GM23248 (cell line): Measurements from ENCODE around the gene HOXA5. TPM values are rescaled to one million over a fixed set of nuclear protein-coding genes. Genes with fewer than 3 reads are reported as not detected.

Source experiments
- DNase-seq: peaks from one replicate; pipeline ENCODE4 v3.0.0-alpha.2; 2015
- H2AFZ ChIP-seq: fragments of 200-600 bp; sonication (generic); 2 replicates; pipeline ENCODE4 v1.6.1; 2016; ENCODE audit warnings: antibody characterized with exemption
- H3F3A ChIP-seq: fragments of 200-600 bp; sonication (generic); 2 replicates; pipeline ENCODE4 v1.6.1; 2016; ENCODE audit warnings: mild to moderate bottlenecking, antibody characterized with exemption, mixed run types; ENCODE audit not compliant: insufficient read depth
- H3K27ac ChIP-seq: fragments of 200-600 bp; sonication (generic); 2 replicates; pipeline ENCODE4 v1.5.1; 2016; ENCODE audit warnings: mild to moderate bottlenecking
- H3K27me3 ChIP-seq: fragments of 200-600 bp; sonication (generic); replicated peaks from 2 replicates; pipeline ENCODE4 v1.6.1; 2016; ENCODE audit warnings: mild to moderate bottlenecking; ENCODE audit not compliant: insufficient read depth
- H3K36me3 ChIP-seq: fragments of 200-600 bp; sonication (generic); 2 replicates; pipeline ENCODE4 v1.6.1; 2016; ENCODE audit warnings: low read depth, mild to moderate bottlenecking
- H3K4me1 ChIP-seq: fragments of 200-600 bp; sonication (generic); 2 replicates; pipeline ENCODE4 v1.6.1; 2016; ENCODE audit warnings: mild to moderate bottlenecking; ENCODE audit not compliant: insufficient read depth
- H3K4me2 ChIP-seq: fragments of 200-600 bp; sonication (generic); one replicate; pipeline ENCODE4 v1.6.1; 2016; ENCODE audit warnings: mild to moderate bottlenecking; ENCODE audit not compliant: unreplicated experiment
- H3K4me3 ChIP-seq: fragments of 200-600 bp; sonication (generic); 2 replicates; pipeline ENCODE4 v1.5.1; 2016; ENCODE audit warnings: mild to moderate bottlenecking
- H3K79me2 ChIP-seq: fragments of 200-600 bp; sonication (generic); 2 replicates; pipeline ENCODE4 v1.6.1; 2016; ENCODE audit warnings: mild to moderate bottlenecking; ENCODE audit not compliant: insufficient read depth
- H3K9ac ChIP-seq: fragments of 200-600 bp; sonication (generic); 2 replicates; pipeline ENCODE4 v1.6.1; 2016; ENCODE audit warnings: mild to moderate bottlenecking
- H3K9me2 ChIP-seq: fragments of 200-600 bp; sonication (generic); 2 replicates; pipeline ENCODE4 v1.6.1; 2016; ENCODE audit warnings: mixed run types, mild to moderate bottlenecking, moderate library complexity; ENCODE audit not compliant: insufficient read depth
- H3K9me3 ChIP-seq: fragments of 200-600 bp; sonication (generic); one replicate; pipeline ENCODE4 v1.6.1; 2017; ENCODE audit warnings: low read depth
- H4K20me1 ChIP-seq: fragments of 200-600 bp; sonication (generic); 2 replicates; pipeline ENCODE4 v1.6.0; 2016; ENCODE audit not compliant: insufficient read depth
- EZH2 ChIP-seq: fragments of 200-600 bp; sonication (generic); IDR thresholded peaks from 2 replicates; pipeline ENCODE4 v1.6.1; 2018; ENCODE audit warnings: antibody characterized with exemption, mild to moderate bottlenecking; ENCODE audit not compliant: insufficient read depth, poor library complexity, severe bottlenecking
- EZH2phosphoT487 ChIP-seq: fragments of 200-600 bp; sonication (generic); IDR thresholded peaks from 2 replicates; pipeline ENCODE4 v1.6.1; 2018; ENCODE audit warnings: antibody characterized with exemption, moderate library complexity, mild to moderate bottlenecking, low read depth; ENCODE audit not compliant: insufficient read depth
- WGBS, 2 experiments: methylation state at CpG; one replicate each; pipeline ENCODE4 v1.1.6; 2015 to 2017; ENCODE audit warnings: low lambda C conversion rate in 2 of 2, low coverage in 1 of 2; ENCODE audit errors: missing lambda C conversion rate in 2 of 2; 5-methylcytosine and 5-hydroxymethylcytosine counted together
- in situ Hi-C: fragments of 300-500 bp; cut with MboI; formaldehyde crosslinking; loops from 2 replicates; pipeline ENCODE4 v1.15.0; 2020
- polyA plus RNA-seq: library from polyadenylated mRNA; unstranded; fragments of >200 nt; fragmentation: Nextera tagmentation; extraction: Ambion mirVana; gene quantifications from 2 replicates; pipeline ENCODE4 v1.2.1, GENCODE V29; 2016
- total RNA-seq: library from RNA; depleted of rRNA; stranded (reverse); fragments of >200 nt; shearing (Covaris generic); gene quantifications from 2 replicates; pipeline ENCODE4 v1.2.3, GENCODE V29; 2014; rRNA removed

Gene HOXA5
- total RNA-seq (0.25 and 4.0 TPM in 2 replicates), polyA plus RNA-seq (1.3 and 1.9 TPM in 2 replicates)

DNA sequence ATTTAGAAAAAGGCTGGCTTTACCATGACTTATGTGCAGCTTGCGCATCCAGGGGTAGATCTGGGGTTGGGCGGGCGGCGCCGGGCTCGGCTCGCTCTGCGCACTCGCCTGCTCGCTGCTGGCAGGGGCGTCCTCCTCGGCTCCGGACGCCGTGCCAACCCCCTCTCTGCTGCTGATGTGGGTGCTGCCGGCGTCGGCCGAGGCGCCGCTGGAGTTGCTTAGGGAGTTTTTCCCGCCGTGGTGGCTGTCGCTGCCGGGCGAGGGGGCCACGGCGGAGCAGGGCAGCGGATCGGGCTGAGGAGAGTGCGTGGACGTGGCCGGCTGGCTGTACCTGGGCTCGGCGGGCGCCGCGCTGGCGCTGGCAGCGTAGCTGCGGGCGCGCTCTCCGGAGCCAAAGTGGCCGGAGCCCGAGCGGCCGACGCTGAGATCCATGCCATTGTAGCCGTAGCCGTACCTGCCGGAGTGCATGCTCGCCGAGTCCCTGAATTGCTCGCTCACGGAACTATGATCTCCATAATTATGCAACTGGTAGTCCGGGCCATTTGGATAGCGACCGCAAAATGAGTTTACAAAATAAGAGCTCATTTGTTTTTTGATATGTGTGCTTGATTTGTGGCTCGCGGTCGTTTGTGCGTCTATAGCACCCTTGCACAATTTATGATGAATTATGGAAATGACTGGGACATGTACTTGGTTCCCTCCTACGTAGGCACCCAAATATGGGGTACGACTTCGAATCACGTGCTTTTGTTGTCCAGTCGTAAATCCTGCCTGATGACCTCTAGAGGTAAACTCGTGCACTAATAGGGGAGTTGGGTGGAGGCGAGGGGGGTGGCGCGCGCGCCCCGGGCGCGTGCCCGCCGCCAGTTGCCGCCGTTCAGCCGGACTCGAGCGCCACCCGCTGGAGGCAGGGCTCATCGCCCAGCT lies at the start of gene HOXA5:
Gene HOXA5 (minus strand): TSS at position 659 of the 927 bp plus-strand sequence. CDS start 74 bp downstream, at position 585.
- H4K20me1 ChIP-seq = no peaks in the 10 kb centered on the region
- whole genome bisulfite sequencing, 2 experiments = 90 to 93% methylated on average over 66 to 86 of the region's 86 CpGs
- no peak within 1 kb of the TSS for H3K9ac ChIP-seq
- peaks cover 7% of the 10 kb centered on the region; the same call in 1 of the 2 replicates for H3K4me1 ChIP-seq
- no peaks in the 10 kb centered on the region for H3K9me3 ChIP-seq
- DNase-seq = no peak
- TF ChIP-seq EZH2phosphoT487 (no peak), EZH2 (no peak)
- no peak within 1 kb of the TSS for H3K27ac ChIP-seq
- H3F3A ChIP-seq = no peaks in the 10 kb centered on the region
- H3K9me2 ChIP-seq = no peaks in the 10 kb centered on the region
- in situ Hi-C loops = no loop called here
- H3K27me3 ChIP-seq = no peaks in the 10 kb centered on the region
- no peak within 1 kb of the TSS for H3K4me2 ChIP-seq
- peaks cover 21% of the 10 kb centered on the region; the same call in 1 of the 2 replicates for H3K36me3 ChIP-seq
- no peak within 1 kb of the TSS for H3K4me3 ChIP-seq
- no peak within 1 kb of the TSS for H2AFZ ChIP-seq
- peaks cover 66% of the 10 kb centered on the region for H3K79me2 ChIP-seq

DNA sequence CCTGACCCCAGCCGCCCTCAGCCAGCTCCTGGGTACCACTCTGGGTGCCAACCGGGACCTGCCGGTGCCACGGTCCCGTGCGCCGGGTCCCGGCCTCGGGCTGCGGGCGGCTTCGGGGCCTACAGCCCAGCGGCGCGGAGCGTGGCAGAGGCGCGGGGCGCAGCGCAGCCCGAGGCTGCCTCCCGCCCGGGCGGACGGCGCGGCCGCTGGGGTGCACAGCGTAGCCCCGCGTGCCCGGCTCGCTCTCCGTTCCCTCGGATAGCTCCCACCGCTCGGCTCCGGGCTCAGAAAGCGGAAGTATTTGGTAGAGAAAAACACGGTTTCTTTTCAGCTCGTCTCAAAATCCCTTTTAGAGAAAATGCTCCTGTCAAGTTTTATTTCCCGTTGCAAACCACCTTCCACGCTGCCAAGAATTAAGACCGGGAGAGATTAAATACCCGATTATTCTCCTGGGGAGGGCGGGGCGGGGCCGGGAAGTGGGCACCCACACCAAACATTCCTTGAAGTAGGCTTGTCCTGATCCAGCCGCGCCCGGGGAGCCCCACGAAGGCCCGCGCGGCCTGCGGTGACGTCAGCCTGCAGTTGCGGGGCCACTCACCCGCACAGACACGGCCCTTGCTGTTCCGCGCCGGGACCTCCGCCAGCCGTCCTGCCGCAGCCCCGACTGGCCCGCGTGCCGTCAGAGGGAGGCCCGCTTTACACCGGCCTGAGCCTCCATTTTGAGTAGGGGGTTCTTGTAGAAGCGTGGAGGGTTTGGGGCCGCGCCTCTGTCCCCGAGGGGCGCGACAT lies 49.3 kb upstream of the HOXA5 start:
- no peak overlapping the region for H3K27ac ChIP-seq
- peak overlapping the region; percentile 83 for H3K4me2 ChIP-seq
- TF ChIP-seq EZH2phosphoT487 (no peak), EZH2 (no peak)
- H3K79me2 ChIP-seq = no peaks in the 10 kb centered on the region
- H3K9me3 ChIP-seq = no peaks in the 10 kb centered on the region
- H3K36me3 ChIP-seq = no peaks in the 10 kb centered on the region
- peak; percentile 66 for DNase-seq
- H2AFZ ChIP-seq = peak overlapping the region; percentile 84
- WGBS, 2 experiments = 14 to 18% methylated on average over 63 to 65 of the region's 78 CpGs
- H3K9me2 ChIP-seq = no peaks in the 10 kb centered on the region
- H3K4me3 ChIP-seq = peak overlapping the region; percentile 74
- H3K9ac ChIP-seq = peak overlapping the region; percentile 74
- no peaks in the 10 kb centered on the region for H3K4me1 ChIP-seq
- no peaks in the 10 kb centered on the region for H4K20me1 ChIP-seq
- 0 out of 2 replicates have a peak, but pooled peaks cover 5% of the 10 kb centered on the region for H3K27me3 ChIP-seq
- H3F3A ChIP-seq = peaks cover 5% of the 10 kb centered on the region; the same call in 1 of the 2 replicates
- in situ Hi-C loops = loop anchor here (10.0 kb wide), 1 partner anchor 902 kb away; no protein-coding TSS in a partner anchor

DNA sequence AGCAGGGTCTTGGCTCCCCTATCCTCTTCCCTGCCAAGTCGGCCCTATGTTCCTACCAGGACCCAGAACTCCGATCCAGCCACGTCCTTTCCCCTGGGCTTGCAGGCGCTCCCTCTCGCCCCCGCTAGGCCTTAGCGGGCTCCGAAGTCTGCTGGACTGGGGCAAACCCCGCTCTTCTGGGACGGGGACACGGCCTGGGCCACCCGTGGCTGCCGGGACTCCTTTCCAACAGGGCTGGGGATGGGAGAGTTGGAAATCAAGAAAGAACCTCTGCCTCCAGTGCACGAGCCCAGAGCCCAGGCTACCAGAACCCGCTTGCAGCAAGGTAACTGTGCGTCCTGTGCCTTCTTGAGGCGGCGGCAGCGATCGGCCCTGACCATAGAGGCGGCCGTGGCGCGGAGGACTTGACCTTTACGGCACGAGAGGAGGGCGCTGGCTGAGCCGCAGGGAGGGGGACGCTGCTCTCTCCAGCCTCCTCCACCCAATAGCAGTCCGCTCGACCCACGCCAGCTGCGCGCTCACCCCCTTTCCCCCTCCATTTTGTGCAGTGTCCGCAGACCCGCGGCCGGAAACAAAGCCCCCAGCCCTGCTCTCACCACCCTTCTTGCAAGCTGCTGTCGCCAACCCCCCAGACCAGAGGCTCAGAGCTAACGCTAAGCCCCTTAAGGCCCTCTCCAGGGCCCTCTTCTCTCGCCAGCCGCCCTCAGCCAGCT lies 48.5 kb upstream of the HOXA5 start:
- Histone ChIP-seq H3K27ac (no peak overlapping the region), H3K4me1 (no peaks in the 10 kb centered on the region), H3K4me2 (peak overlapping the region; percentile 83), H3K9me3 (no peaks in the 10 kb centered on the region), H3K27me3 (no peaks in the 10 kb centered on the region), H3K79me2 (no peaks in the 10 kb centered on the region), H3K9me2 (no peaks in the 10 kb centered on the region), H4K20me1 (no peaks in the 10 kb centered on the region), H3F3A (peaks cover 2% of the 10 kb centered on the region; the same call in 1 of the 2 replicates), H3K4me3 (peak overlapping the region; percentile 74), H2AFZ (peak overlapping the region; percentile 84), H3K9ac (peak overlapping the region; percentile 74), H3K36me3 (no peaks in the 10 kb centered on the region)
- in situ Hi-C loops = loop anchor here (10.0 kb wide), 1 partner anchor 903 kb away; no protein-coding TSS in a partner anchor
- 90 to 94% methylated on average over 35 to 42 of the region's 42 CpGs for WGBS, 2 experiments
- no peak for DNase-seq
- TF ChIP-seq EZH2 (no peak), EZH2phosphoT487 (no peak)
